ENCODE results near the gene LSM11.

DNA sequence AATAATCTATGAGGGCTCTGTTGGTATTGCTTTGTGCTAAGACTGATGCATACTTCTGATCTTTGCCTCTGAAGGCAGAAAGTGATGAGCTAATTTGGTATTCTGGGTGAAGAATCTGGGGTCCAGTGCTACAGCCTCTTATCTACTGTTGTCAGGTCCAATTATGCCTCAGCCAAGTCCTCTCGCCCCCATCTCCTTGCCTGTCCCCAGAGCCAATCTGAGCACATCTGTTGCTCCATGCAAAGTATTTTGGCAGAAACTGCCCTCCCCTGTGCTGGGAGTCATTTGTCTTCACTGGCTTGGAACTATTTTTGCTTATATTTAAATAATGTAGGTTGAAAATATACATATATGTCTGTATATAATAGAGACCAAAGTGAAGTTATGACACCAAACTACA is 23.4 kb downstream of the LSM11 start:
- TF ChIP-seq, protein P1, sequence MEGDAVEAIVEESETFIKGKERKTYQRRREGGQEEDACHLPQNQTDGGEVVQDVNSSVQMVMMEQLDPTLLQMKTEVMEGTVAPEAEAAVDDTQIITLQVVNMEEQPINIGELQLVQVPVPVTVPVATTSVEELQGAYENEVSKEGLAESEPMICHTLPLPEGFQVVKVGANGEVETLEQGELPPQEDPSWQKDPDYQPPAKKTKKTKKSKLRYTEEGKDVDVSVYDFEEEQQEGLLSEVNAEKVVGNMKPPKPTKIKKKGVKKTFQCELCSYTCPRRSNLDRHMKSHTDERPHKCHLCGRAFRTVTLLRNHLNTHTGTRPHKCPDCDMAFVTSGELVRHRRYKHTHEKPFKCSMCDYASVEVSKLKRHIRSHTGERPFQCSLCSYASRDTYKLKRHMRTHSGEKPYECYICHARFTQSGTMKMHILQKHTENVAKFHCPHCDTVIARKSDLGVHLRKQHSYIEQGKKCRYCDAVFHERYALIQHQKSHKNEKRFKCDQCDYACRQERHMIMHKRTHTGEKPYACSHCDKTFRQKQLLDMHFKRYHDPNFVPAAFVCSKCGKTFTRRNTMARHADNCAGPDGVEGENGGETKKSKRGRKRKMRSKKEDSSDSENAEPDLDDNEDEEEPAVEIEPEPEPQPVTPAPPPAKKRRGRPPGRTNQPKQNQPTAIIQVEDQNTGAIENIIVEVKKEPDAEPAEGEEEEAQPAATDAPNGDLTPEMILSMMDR (IDR thresholded peaks at IDR 0.05), result no peak
- TF ChIP-seq POLR2A (IDR thresholded peaks at IDR 0.05), result no peak
